ENCODE results near the gene SIRPD. TPM values are rescaled to one million over a fixed set of nuclear protein-coding genes. Genes with fewer than 3 reads are reported as not detected.
"Not testable (repeated sequence)": the region's sequence is repeated elsewhere in the genome, so short reads cannot be mapped to it uniquely, and the experiment has no call there.

The SIRPD gene
- total RNA-seq, 1 donor from 2014 or later, result not detected

- TF ChIP-seq CTCF (conservative IDR thresholded peaks at IDR 0.05), result peak; percentile 95
- H3K27me3 Mint-ChIP-seq, result peaks cover 32% of the 10 kb centered on the region
- DNase-seq (ENCODE audit: extremely low spot score, unreplicated experiment), result no peak
- no peaks in the 10 kb centered on the region for H3K36me3 Mint-ChIP-seq
- no peak overlapping the region for H3K4me3 Mint-ChIP-seq
- no peak overlapping the region for H3K27ac Mint-ChIP-seq
- H3K4me1 Mint-ChIP-seq (ENCODE audit: unreplicated experiment), result peaks cover 6% of the 10 kb centered on the region
- peaks cover 13% of the 10 kb centered on the region for H3K9me3 Mint-ChIP-seq
These were observed 53.8 kb downstream of the SIRPD start for GRCh38 chr20:1503564-1504227.

- Mint-ChIP-seq H3K27me3 (peaks cover 23% of the 10 kb centered on the region), H3K4me3 (no peak overlapping the region), H3K4me1 (ENCODE audit: unreplicated experiment) (peaks cover 6% of the 10 kb centered on the region), H3K9me3 (peaks cover 13% of the 10 kb centered on the region), H3K36me3 (no peaks in the 10 kb centered on the region), H3K27ac (peak overlapping the region; percentile 71)
- no peak for DNase-seq (ENCODE audit: extremely low spot score, unreplicated experiment)
- no peak for TF ChIP-seq CTCF (conservative IDR thresholded peaks at IDR 0.05)
These were observed 57.0 kb downstream of the SIRPD start for GRCh38 chr20:1500496-1500895.

- Mint-ChIP-seq H3K27me3 (peaks cover 25% of the 10 kb centered on the region), H3K27ac (peak overlapping the region; percentile 71)
These were observed 57.7 kb downstream of the SIRPD start for GRCh38 chr20:1499528-1500420.

GRCh38 chr20:1497371-1497770, 60.1 kb downstream of the SIRPD start:
- not testable (repeated sequence) for H3K4me1 Mint-ChIP-seq (ENCODE audit: unreplicated experiment); H3K36me3 Mint-ChIP-seq; DNase-seq (ENCODE audit: extremely low spot score, unreplicated experiment); H3K27ac Mint-ChIP-seq; H3K4me3 Mint-ChIP-seq; H3K9me3 Mint-ChIP-seq
- H3K27me3 Mint-ChIP-seq, result peaks cover 36% of the 10 kb centered on the region

More at GRCh38 chr20:1499528-1500420, 57.7 kb downstream of the SIRPD start:
- TF ChIP-seq CTCF (conservative IDR thresholded peaks at IDR 0.05), result no peak
- Mint-ChIP-seq H3K4me3 (no peak overlapping the region), H3K4me1 (ENCODE audit: unreplicated experiment) (peaks cover 6% of the 10 kb centered on the region), H3K36me3 (no peaks in the 10 kb centered on the region), H3K9me3 (peaks cover 13% of the 10 kb centered on the region)
- DNase-seq (ENCODE audit: extremely low spot score, unreplicated experiment), result no peak

- TF ChIP-seq CTCF (conservative IDR thresholded peaks at IDR 0.05), result no peak
- H3K4me1 Mint-ChIP-seq (ENCODE audit: unreplicated experiment), result peaks cover 6% of the 10 kb centered on the region
- H3K36me3 Mint-ChIP-seq, result no peaks in the 10 kb centered on the region
- H3K27me3 Mint-ChIP-seq, result peaks cover 38% of the 10 kb centered on the region
- no peak for DNase-seq (ENCODE audit: extremely low spot score, unreplicated experiment)
- no peak overlapping the region for H3K27ac Mint-ChIP-seq
- no peak overlapping the region for H3K4me3 Mint-ChIP-seq
- peaks cover 9% of the 10 kb centered on the region for H3K9me3 Mint-ChIP-seq
These were observed 60.6 kb downstream of the SIRPD start for GRCh38 chr20:1496930-1497329.

GRCh38 chr20:1494436-1494835, 63.1 kb downstream of the SIRPD start:
- Mint-ChIP-seq H3K9me3 (no peaks in the 10 kb centered on the region), H3K36me3 (no peaks in the 10 kb centered on the region), H3K4me3 (no peak overlapping the region), H3K4me1 (ENCODE audit: unreplicated experiment) (no peaks in the 10 kb centered on the region), H3K27ac (no peak overlapping the region), H3K27me3 (peaks cover 51% of the 10 kb centered on the region)
- DNase-seq (ENCODE audit: extremely low spot score, unreplicated experiment), result no peak
- TF ChIP-seq CTCF (conservative IDR thresholded peaks at IDR 0.05), result no peak

Measured in type B pancreatic cell (in vitro differentiated cells).